HL-60/S4 treated with retinoic acid at 250 ng/mL for 4 days and 3 days (cell line): ENCODE results near the gene PRKD1.

Source experiments
- in situ Hi-C: fragments of 300-500 bp; cut with MboI; formaldehyde crosslinking; loops from 2 replicates; pipeline ENCODE4 v1.7.0; 2022; ENCODE audit warnings: low sequenced_read_pairs

PRKD1 gene

DNA sequence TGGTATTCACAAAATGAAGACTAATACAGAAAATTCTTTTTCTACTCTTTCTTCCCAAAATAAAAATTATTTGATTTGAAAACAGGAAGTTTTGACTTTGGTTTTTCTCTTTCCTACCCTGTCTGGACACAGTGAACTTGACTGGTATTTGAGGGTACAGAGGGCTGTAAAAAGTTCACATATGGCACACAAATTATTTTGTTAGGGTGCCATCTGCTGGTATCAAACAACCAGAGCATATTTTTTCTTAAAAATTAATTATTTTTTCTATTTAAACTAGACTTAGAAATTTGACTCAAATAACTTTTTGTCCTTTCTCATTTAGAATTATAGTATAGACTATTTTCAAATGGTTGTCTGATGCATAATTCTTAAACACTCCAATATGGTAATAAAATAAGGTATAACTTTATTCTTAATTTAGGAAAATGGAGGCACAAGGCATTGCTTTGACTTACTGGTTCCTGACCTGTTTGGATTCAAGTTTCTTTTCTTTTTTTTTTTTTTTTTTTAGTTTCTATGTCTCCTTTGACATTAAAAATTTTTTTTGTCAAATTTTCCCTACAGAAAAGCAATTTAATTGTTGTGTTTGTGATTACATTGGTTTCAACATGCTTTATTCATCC is 390.6 kb downstream of the PRKD1 start:
- in situ Hi-C loops: loop anchor here (25.0 kb wide), 1 partner anchor 675 kb away; no protein-coding TSS in a partner anchor

DNA sequence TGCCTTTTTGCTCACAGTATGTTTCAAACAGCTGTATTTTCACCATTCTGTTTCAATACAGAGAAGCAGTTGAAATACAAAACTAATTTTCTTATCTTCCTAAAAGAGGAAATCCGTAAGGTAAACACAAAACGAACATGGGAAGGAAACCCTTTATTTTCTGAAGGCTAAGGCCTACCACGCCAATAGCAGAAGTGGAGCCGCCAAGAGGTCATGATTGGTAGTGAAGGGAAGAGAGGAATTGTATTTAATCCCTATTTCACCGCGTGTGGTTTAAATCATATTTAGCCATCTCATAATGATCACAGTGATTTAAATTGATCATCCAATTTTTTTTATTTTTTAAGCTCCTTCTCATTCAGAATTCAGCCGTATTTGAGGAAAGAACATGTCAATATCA is 398.2 kb downstream of the PRKD1 start:
- in situ Hi-C loops: loop anchor here (25.0 kb wide), 1 partner anchor 683 kb away; no protein-coding TSS in a partner anchor

GRCh38 chr14:29528889-29529288 is 398.8 kb downstream of the PRKD1 start:
- in situ Hi-C loops: loop anchor here (25.0 kb wide), 1 partner anchor 683 kb away; no protein-coding TSS in a partner anchor

DNA sequence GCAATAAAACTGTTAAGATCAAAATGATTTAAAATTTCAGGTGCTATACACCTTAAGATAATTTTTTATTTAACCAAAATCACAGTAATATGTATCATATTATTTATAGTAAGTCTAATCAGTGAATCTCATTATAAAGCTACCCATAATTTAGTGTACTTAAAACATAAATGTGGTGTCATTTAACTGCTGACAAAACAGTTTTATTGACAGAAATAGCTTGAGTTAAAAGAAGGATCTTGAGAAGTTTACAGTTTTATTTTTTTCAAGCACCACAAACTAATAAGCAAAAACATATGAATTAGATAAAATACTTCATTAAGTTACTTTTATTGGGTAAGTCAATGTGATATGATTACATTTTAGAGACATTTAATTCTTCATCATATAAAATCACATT is 400.4 kb downstream of the PRKD1 start:
- in situ Hi-C loops: loop anchor here (25.0 kb wide), 1 partner anchor 685 kb away; no protein-coding TSS in a partner anchor
